HUES6 (cell line): Measurements from ENCODE around the gene WDR5B.
A peak's percentile ranks its signal among the peaks of the same experiment; 100 is the strongest.

ENCODE experiments used
- H3K27ac ChIP-seq: 2 replicates; pipeline ENCODE4 v1.7.0; 2013; ENCODE audit warnings: low read depth, mild to moderate bottlenecking, low read length, inconsistent platforms
- H3K27me3 ChIP-seq: 2 replicates; pipeline ENCODE4 v1.6.1; 2013; ENCODE audit warnings: low read length; ENCODE audit not compliant: control insufficient read depth, insufficient read depth
- H3K36me3 ChIP-seq: 2 replicates; pipeline ENCODE4 v1.6.1; 2013; ENCODE audit warnings: low read length; ENCODE audit not compliant: control insufficient read depth, insufficient read depth
- H3K4me1 ChIP-seq: 2 replicates; pipeline ENCODE4 v1.6.1; 2013; ENCODE audit warnings: low read length; ENCODE audit not compliant: control insufficient read depth, insufficient read depth
- H3K4me3 ChIP-seq: 2 replicates; pipeline ENCODE4 v1.5.1; 2013; ENCODE audit warnings: low read depth, low read length
- H3K9ac ChIP-seq: one replicate; pipeline ENCODE4 v1.6.1; 2013; ENCODE audit warnings: mild to moderate bottlenecking, low read length
- H3K9me3 ChIP-seq: 2 replicates; pipeline ENCODE4 v1.6.1; 2013; ENCODE audit warnings: low read depth, low read length; ENCODE audit not compliant: control insufficient read depth, insufficient read depth

WDR5B gene

GRCh38 chr3:122391681-122392446, 24.0 kb downstream of the WDR5B start:
- Histone ChIP-seq H3K27ac (no peak overlapping the region), H3K4me1 (peaks cover 9% of the 10 kb centered on the region; the same call in 1 of the 2 replicates), H3K27me3 (no peaks in the 10 kb centered on the region), H3K9me3 (no peaks in the 10 kb centered on the region), H3K36me3 (no peaks in the 10 kb centered on the region; the same call in 1 of the 2 replicates), H3K4me3 (no peak overlapping the region), H3K9ac (no peak overlapping the region)

- Histone ChIP-seq H3K36me3 (no peaks in the 10 kb centered on the region; the same call in 1 of the 2 replicates), H3K27ac (no peak overlapping the region), H3K9me3 (no peaks in the 10 kb centered on the region), H3K4me3 (no peak overlapping the region), H3K4me1 (peaks cover 9% of the 10 kb centered on the region; the same call in 1 of the 2 replicates), H3K27me3 (no peaks in the 10 kb centered on the region), H3K9ac (no peak overlapping the region)
Measured at GRCh38 chr3:122390665-122391064, 25.2 kb downstream of the WDR5B start.

- Histone ChIP-seq H3K36me3 (no peaks in the 10 kb centered on the region; the same call in 1 of the 2 replicates), H3K27me3 (no peaks in the 10 kb centered on the region), H3K4me1 (peaks cover 9% of the 10 kb centered on the region; the same call in 1 of the 2 replicates), H3K9ac (no peak overlapping the region), H3K4me3 (no peak overlapping the region), H3K27ac (no peak overlapping the region), H3K9me3 (no peaks in the 10 kb centered on the region)
Measured at GRCh38 chr3:122389892-122390291, 26.0 kb downstream of the WDR5B start.

GRCh38 chr3:122389197-122389596, 26.7 kb downstream of the WDR5B start:
- Histone ChIP-seq H3K9me3 (no peaks in the 10 kb centered on the region), H3K4me3 (no peak overlapping the region), H3K36me3 (no peaks in the 10 kb centered on the region; the same call in 1 of the 2 replicates), H3K9ac (no peak overlapping the region), H3K27me3 (no peaks in the 10 kb centered on the region), H3K4me1 (peaks cover 11% of the 10 kb centered on the region; the same call in 1 of the 2 replicates), H3K27ac (no peak overlapping the region)

GRCh38 chr3:122387709-122388108, 28.2 kb downstream of the WDR5B start:
- no peak overlapping the region for H3K4me3 ChIP-seq
- H3K9ac ChIP-seq, result no peak overlapping the region
- H3K27ac ChIP-seq, result no peak overlapping the region
- peaks cover 9% of the 10 kb centered on the region; the same call in 1 of the 2 replicates for H3K4me1 ChIP-seq
- no peaks in the 10 kb centered on the region; the same call in 1 of the 2 replicates for H3K36me3 ChIP-seq
- no peaks in the 10 kb centered on the region for H3K9me3 ChIP-seq
- H3K27me3 ChIP-seq, result no peaks in the 10 kb centered on the region

GRCh38 chr3:122383771-122384697, 31.8 kb downstream of the WDR5B start, which contains the start of gene FAM162A:
FAM162A (plus strand) TSS chr3:122384182; CDS start chr3:122384266, 84 bp downstream.
- Histone ChIP-seq H3K36me3 (no peaks in the 10 kb centered on the region; the same call in 1 of the 2 replicates), H3K4me3 (peak within 1 kb of the TSS; percentile 79), H3K9me3 (no peaks in the 10 kb centered on the region), H3K9ac (peak within 1 kb of the TSS; percentile 89), H3K27ac (peak within 1 kb of the TSS; percentile 39), H3K4me1 (peaks cover 9% of the 10 kb centered on the region; the same call in 1 of the 2 replicates), H3K27me3 (no peaks in the 10 kb centered on the region)

GRCh38 chr3:122382888-122383666, 32.8 kb downstream of the WDR5B start, which contains the start of gene MIX23:
MIX23 (minus strand) TSS chr3:122383231; CDS start chr3:122383224, 7 bp downstream.
- Histone ChIP-seq H3K9ac (peak within 1 kb of the TSS; percentile 89), H3K27ac (peak within 1 kb of the TSS; percentile 39), H3K9me3 (no peaks in the 10 kb centered on the region), H3K4me3 (peak within 1 kb of the TSS; percentile 79), H3K4me1 (peaks cover 9% of the 10 kb centered on the region; the same call in 1 of the 2 replicates), H3K27me3 (no peaks in the 10 kb centered on the region), H3K36me3 (no peaks in the 10 kb centered on the region; the same call in 1 of the 2 replicates)

GRCh38 chr3:122377975-122378374, 37.9 kb downstream of the WDR5B start:
- Histone ChIP-seq H3K4me3 (no peak overlapping the region), H3K36me3 (no peaks in the 10 kb centered on the region; the same call in 1 of the 2 replicates), H3K9ac (no peak overlapping the region), H3K27me3 (no peaks in the 10 kb centered on the region), H3K9me3 (no peaks in the 10 kb centered on the region), H3K4me1 (no peaks in the 10 kb centered on the region), H3K27ac (no peak overlapping the region)

GRCh38 chr3:122374034-122374433, 41.8 kb downstream of the WDR5B start:
- Histone ChIP-seq H3K36me3 (peaks cover 24% of the 10 kb centered on the region), H3K27ac (no peak overlapping the region), H3K9me3 (no peaks in the 10 kb centered on the region), H3K9ac (no peak overlapping the region), H3K4me3 (no peak overlapping the region), H3K4me1 (no peaks in the 10 kb centered on the region), H3K27me3 (no peaks in the 10 kb centered on the region)

- Histone ChIP-seq H3K9me3 (no peaks in the 10 kb centered on the region), H3K4me3 (no peak overlapping the region), H3K36me3 (peaks cover 79% of the 10 kb centered on the region), H3K4me1 (peaks cover 6% of the 10 kb centered on the region; the same call in 1 of the 2 replicates), H3K27me3 (no peaks in the 10 kb centered on the region), H3K9ac (no peak overlapping the region), H3K27ac (no peak overlapping the region)
Measured at GRCh38 chr3:122366379-122366749, 49.5 kb downstream of the WDR5B start.
